Suprapubic skin (tissue), 4 donors: ENCODE data around the gene PIP4K2B.

ENCODE experiments used
- EP300 ChIP-seq: sonication (generic); formaldehyde crosslinking; IDR thresholded peaks from one replicate; pipeline ENCODE4 v1.6.1; 2017; ENCODE audit warnings: antibody characterized with exemption
- POLR2A ChIP-seq, 2 donors: fragments of 450-650 bp; IDR thresholded peaks; one replicate each; pipeline ENCODE4 v1.6.1; 2017; ENCODE audit warnings: antibody characterized with exemption in 2 of 2, mild to moderate bottlenecking in 2 of 2, moderate library complexity in 2 of 2
- POLR2AphosphoS5 ChIP-seq, 3 donors: sonication (generic); formaldehyde crosslinking; IDR thresholded peaks; one replicate each; pipeline ENCODE4 v1.6.1; 2017; ENCODE audit warnings: antibody characterized with exemption in 3 of 3
- TF ChIP-seq, protein P1 (sequence below), 2 donors: fragments of 200-600 bp in 1 of 2; fragments of 450-650 bp in 1 of 2; sonication (generic) in 1 of 2; IDR thresholded peaks; one replicate each; pipeline ENCODE4 v1.5.1; 2016 to 2019; ENCODE audit warnings: antibody characterized with exemption in 2 of 2, mild to moderate bottlenecking in 1 of 2, moderate library complexity in 1 of 2

- TF ChIP-seq, protein P1, sequence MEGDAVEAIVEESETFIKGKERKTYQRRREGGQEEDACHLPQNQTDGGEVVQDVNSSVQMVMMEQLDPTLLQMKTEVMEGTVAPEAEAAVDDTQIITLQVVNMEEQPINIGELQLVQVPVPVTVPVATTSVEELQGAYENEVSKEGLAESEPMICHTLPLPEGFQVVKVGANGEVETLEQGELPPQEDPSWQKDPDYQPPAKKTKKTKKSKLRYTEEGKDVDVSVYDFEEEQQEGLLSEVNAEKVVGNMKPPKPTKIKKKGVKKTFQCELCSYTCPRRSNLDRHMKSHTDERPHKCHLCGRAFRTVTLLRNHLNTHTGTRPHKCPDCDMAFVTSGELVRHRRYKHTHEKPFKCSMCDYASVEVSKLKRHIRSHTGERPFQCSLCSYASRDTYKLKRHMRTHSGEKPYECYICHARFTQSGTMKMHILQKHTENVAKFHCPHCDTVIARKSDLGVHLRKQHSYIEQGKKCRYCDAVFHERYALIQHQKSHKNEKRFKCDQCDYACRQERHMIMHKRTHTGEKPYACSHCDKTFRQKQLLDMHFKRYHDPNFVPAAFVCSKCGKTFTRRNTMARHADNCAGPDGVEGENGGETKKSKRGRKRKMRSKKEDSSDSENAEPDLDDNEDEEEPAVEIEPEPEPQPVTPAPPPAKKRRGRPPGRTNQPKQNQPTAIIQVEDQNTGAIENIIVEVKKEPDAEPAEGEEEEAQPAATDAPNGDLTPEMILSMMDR (IDR thresholded peaks at IDR 0.05): no peak
- TF ChIP-seq POLR2A (IDR thresholded peaks at IDR 0.05) (no peak), POLR2AphosphoS5 (IDR thresholded peaks at IDR 0.05) (no peak), EP300 (no peak)
These were observed 10.5 kb upstream of the PIP4K2B start for GRCh38 chr17:38809828-38810227.
